CD4-positive, alpha-beta T cell (primary cell): Measurements from ENCODE around the gene ALDH9A1. TPM values are rescaled to one million over a fixed set of nuclear protein-coding genes. Genes with fewer than 3 reads are reported as not detected.

ENCODE experiments used
- ATAC-seq: fragments of 200-7000 bp; cut with Tn5 transposase; one replicate; pipeline ENCODE4 v1.10.0; 2022; ENCODE audit warnings: mild to moderate bottlenecking; ENCODE audit not compliant: poor library complexity
- CTCF ChIA-PET: fragments of 350-600 bp; sonication (Branson Sonifier 250); formaldehyde crosslinking; loops from one replicate; lab custom pipeline; 2021; ENCODE audit warnings: antibody characterized with exemption, inconsistent platforms; lab: Charles Lee
- POLR2A ChIA-PET: fragments of 350-600 bp; sonication (Branson Sonifier 250); formaldehyde crosslinking; loops from one replicate; lab custom pipeline; 2021; ENCODE audit warnings: antibody characterized with exemption, inconsistent platforms; lab: Charles Lee
- DNase-seq, 14 experiments: peaks; one replicate each; pipeline ENCODE4 v3.0.0-alpha.2; 2013 to 2020; ENCODE audit warnings: mixed read lengths in 2 of 14
- H3K27ac ChIP-seq, 2 donors: one replicate each; pipeline versions ENCODE4 v1.5.1 to v1.7.0; 2013; ENCODE audit warnings: low read length in 2 of 2, low read depth in 1 of 2, mild to moderate bottlenecking in 1 of 2
- H3K27me3 ChIP-seq, 2 experiments: 1 replicate in 1 of 2; 2 replicates in 1 of 2; pipeline versions ENCODE4 v1.6.1 to v1.7.0; 2013; ENCODE audit warnings: low read length in 2 of 2, control low read depth in 1 of 2, mild to moderate bottlenecking in 1 of 2, moderate library complexity in 1 of 2; ENCODE audit not compliant: insufficient read depth in 2 of 2, control insufficient read depth in 1 of 2
- H3K36me3 ChIP-seq: one replicate; pipeline ENCODE4 v1.6.1; 2013; ENCODE audit warnings: low read length, control low read depth; ENCODE audit not compliant: insufficient read depth
- H3K4me1 ChIP-seq: one replicate; pipeline ENCODE4 v1.6.1; 2013; ENCODE audit warnings: low read length, control low read depth; ENCODE audit not compliant: insufficient read depth
- H3K4me3 ChIP-seq: one replicate; pipeline ENCODE4 v1.5.1; 2013; ENCODE audit warnings: mild to moderate bottlenecking, low read length, moderate library complexity
- H3K9me3 ChIP-seq, 2 experiments: 1 replicate in 1 of 2; 2 replicates in 1 of 2; pipeline versions ENCODE4 v1.6.1 to v1.7.0; 2013; ENCODE audit warnings: low read length in 2 of 2, mild to moderate bottlenecking in 2 of 2, control low read depth in 1 of 2, moderate library complexity in 1 of 2; ENCODE audit not compliant: control insufficient read depth in 1 of 2, insufficient read depth in 1 of 2
- H3K27ac Mint-ChIP-seq: one replicate; pipeline ENCODE4 v1.8.0; 2020; ENCODE audit warnings: mixed read lengths
- H3K27me3 Mint-ChIP-seq: one replicate; pipeline ENCODE4 v1.8.0; 2021; ENCODE audit warnings: mixed read lengths
- H3K36me3 Mint-ChIP-seq: one replicate; pipeline ENCODE4 v1.8.0; 2021; ENCODE audit warnings: low read depth, mixed read lengths
- H3K4me1 Mint-ChIP-seq: one replicate; pipeline ENCODE4 v1.8.0; 2021; ENCODE audit warnings: low read depth, mixed read lengths
- H3K4me3 Mint-ChIP-seq: one replicate; pipeline ENCODE4 v1.8.0; 2020; ENCODE audit warnings: mild to moderate bottlenecking, mixed read lengths
- H3K9me3 Mint-ChIP-seq: one replicate; pipeline ENCODE4 v1.8.0; 2020; ENCODE audit warnings: mixed read lengths
- CTCF ChIP-seq: fragments of 200-600 bp; IDR thresholded peaks from one replicate; pipeline ENCODE4 v1.8.0; 2022; ENCODE audit warnings: antibody characterized with exemption, mild to moderate bottlenecking
- intact Hi-C, 2 experiments: fragments of 100-400 bp; cut with DNase I in 1 of 2; cut with micrococcal nuclease in 1 of 2; formaldehyde crosslinking; loops; one replicate each; pipeline versions ENCODE4 v1.15.1 to v1.9.0; 2023 to 2025; cut with DNase I, micrococcal nuclease
- total RNA-seq, 174 experiments: library from RNA in 2 of 174; stranded (reverse) in 2 of 174; gene quantifications; one replicate each; pipeline ENCODE4 v1.2.3 and lab custom pipeline; 2021 to 2026

The ALDH9A1 gene
- total RNA-seq, 2 experiments from 2014 or later, result 33.9 to 35.5 TPM

DNA sequence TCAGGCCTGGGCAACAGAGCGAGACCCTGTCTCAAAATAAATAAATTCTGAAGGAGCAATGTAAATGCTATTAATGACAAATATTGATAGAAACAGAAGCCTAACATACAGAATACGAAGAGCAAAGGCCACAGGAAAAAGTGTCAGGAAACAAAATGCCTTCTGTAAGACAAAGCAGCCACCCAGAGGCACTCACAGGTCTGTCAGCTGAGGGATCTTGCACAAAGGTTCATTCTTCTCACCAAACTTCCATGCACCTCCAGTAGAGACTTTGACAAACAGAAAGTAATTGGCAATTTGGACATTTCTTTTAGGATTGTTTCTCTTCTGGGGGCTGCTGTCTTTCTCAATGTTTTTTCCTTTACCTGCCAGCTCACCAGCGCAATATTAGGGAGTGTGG lies 1.2 kb upstream of the ALDH9A1 start:
- Mint-ChIP-seq H3K9me3 (no peaks in the 10 kb centered on the region), H3K36me3 (peaks cover 29% of the 10 kb centered on the region), H3K4me1 (peaks cover 45% of the 10 kb centered on the region), H3K4me3 (peak overlapping the region; percentile 81), H3K27me3 (no peaks in the 10 kb centered on the region), H3K27ac (no peak overlapping the region)
- no peak overlapping the region for H3K27ac ChIP-seq
- peaks cover 26% of the 10 kb centered on the region for H3K4me1 ChIP-seq
- ATAC-seq (no peak), DNase-seq (no peak)
- H3K36me3 ChIP-seq, result no peaks in the 10 kb centered on the region
- intact Hi-C loops, result loop anchor here (2.0 to 5.0 kb wide), 2 partner anchors 69 to 128 kb away; partner anchors contain the start of genes TMCO1 (in 2 of the 2) and UCK2 (in 1 of the 2)
- H3K4me3 ChIP-seq, result no peak overlapping the region
- ChIA-PET CTCF (interaction anchor here (1.1 kb wide), 1 partner anchor 14 kb away, joined by 3 read pairs; no protein-coding TSS in a partner anchor), POLR2A (interaction anchor here (2.2 kb wide), 1 partner anchor 14 kb away, joined by 13 read pairs; no protein-coding TSS in a partner anchor)
- no peaks in the 10 kb centered on the region for H3K27me3 ChIP-seq
- no peaks in the 10 kb centered on the region for H3K9me3 ChIP-seq
- no peak for TF ChIP-seq CTCF

DNA sequence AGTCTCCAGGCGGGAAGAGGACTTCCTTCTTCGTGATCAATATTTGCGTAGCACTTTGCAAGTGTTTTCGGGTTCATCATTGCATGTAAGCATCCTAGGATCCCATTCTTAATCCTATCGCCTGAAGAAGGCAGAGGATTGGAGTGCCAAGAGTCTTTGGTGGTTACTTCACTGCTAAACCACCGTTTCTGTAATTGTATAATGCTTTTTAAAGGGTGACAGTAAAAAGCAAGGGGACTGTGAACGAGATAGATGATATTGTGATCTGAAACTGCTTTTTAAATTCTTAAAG lies 345 bp upstream of the ALDH9A1 start:
- intact Hi-C loops, result loop anchor here (1.0 to 5.0 kb wide), 4 partner anchors 67 to 216 kb away; partner anchors contain the start of genes MGST3 (in 2 of the 2), TMCO1 (in 2 of the 2) and UCK2 (in 1 of the 2)
- H3K36me3 Mint-ChIP-seq, result peaks cover 38% of the 10 kb centered on the region
- Histone ChIP-seq H3K36me3 (no peaks in the 10 kb centered on the region), H3K27me3 (no peaks in the 10 kb centered on the region), H3K4me3 (peak overlapping the region; percentile 65), H3K9me3 (no peaks in the 10 kb centered on the region), H3K27ac (peak overlapping the region; percentile 56 to 81), H3K4me1 (peaks cover 26% of the 10 kb centered on the region)
- peaks cover 45% of the 10 kb centered on the region for H3K4me1 Mint-ChIP-seq
- DNase-seq, result no peak
- peak overlapping the region; percentile 98 for H3K4me3 Mint-ChIP-seq
- no peak for TF ChIP-seq CTCF
- ATAC-seq, result no peak
- H3K27ac Mint-ChIP-seq, result peak overlapping the region; percentile 92
- no peaks in the 10 kb centered on the region for H3K27me3 Mint-ChIP-seq
- ChIA-PET POLR2A (interaction anchor here (0.6 to 2.2 kb wide), 12 partner anchors 10 to 274 kb away, joined by 3 to 27 read pairs (median 5); partner anchors contain the start of genes MGST3, TMCO1 and UCK2), CTCF (interaction anchor here (1.1 to 2.5 kb wide), 3 partner anchors 11 to 68 kb away, joined by 4 to 8 read pairs (median 7); partner anchors contain the start of gene MGST3)
- H3K9me3 Mint-ChIP-seq, result no peaks in the 10 kb centered on the region

DNA sequence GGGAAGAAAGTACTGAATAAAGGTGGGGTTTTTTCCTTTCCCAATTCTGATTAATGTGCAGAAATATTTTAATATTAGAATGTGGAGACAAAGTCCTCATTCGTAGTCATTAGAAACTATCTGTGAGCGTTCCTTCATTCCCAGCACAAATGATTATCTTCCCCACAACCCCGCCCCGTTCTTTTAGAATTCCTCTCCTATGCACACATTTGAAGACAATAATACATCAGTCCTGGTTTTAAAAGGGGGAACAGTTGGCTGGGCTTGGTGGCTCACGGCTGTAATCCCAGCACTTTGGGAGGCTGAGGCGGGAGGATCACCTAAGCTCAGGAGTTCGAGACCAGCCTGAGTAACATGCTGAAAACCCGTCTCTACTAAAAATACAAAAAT lies 876 bp downstream of the ALDH9A1 start:
- H3K27ac Mint-ChIP-seq, result peak overlapping the region; percentile 92
- CTCF ChIA-PET, result interaction anchor here (0.9 to 2.5 kb wide), 5 partner anchors 52 to 105 kb away, joined by 3 to 8 read pairs (median 6); partner anchors contain the start of genes MGST3 and TMCO1
- TF ChIP-seq CTCF, result peak; percentile 14
- ATAC-seq (no peak), DNase-seq (no peak)
- peak overlapping the region; percentile 65 for H3K4me3 ChIP-seq
- H3K9me3 Mint-ChIP-seq, result no peaks in the 10 kb centered on the region
- peak overlapping the region; percentile 98 for H3K4me3 Mint-ChIP-seq
- no peaks in the 10 kb centered on the region for H3K27me3 ChIP-seq
- H3K4me1 Mint-ChIP-seq, result peaks cover 45% of the 10 kb centered on the region
- no peaks in the 10 kb centered on the region for H3K27me3 Mint-ChIP-seq
- H3K9me3 ChIP-seq, result no peaks in the 10 kb centered on the region
- POLR2A ChIA-PET, result interaction anchor here (0.6 to 2.2 kb wide), 15 partner anchors 11 to 793 kb away, joined by 3 to 27 read pairs (median 4); partner anchors contain the start of genes MGST3, TMCO1 and UCK2
- H3K36me3 ChIP-seq, result no peaks in the 10 kb centered on the region
- peaks cover 46% of the 10 kb centered on the region for H3K36me3 Mint-ChIP-seq
- H3K27ac ChIP-seq, result peak overlapping the region; percentile 81 to 90
- H3K4me1 ChIP-seq, result peaks cover 26% of the 10 kb centered on the region
- intact Hi-C loops, result loop anchor here in 1 of 2 experiments (5.0 kb wide), 1 partner anchor 130 kb away; the partner anchor contains the start of gene UCK2
